M059J (cell line): ENCODE results near the gene RIC3. TPM values are rescaled to one million over a fixed set of nuclear protein-coding genes. Genes with fewer than 3 reads are reported as not detected.

ENCODE experiments used
- total RNA-seq: library from RNA; depleted of rRNA; stranded (reverse); fragments of >200 nt; shearing (Covaris generic); gene quantifications from 2 replicates; pipeline ENCODE4 v1.2.3, GENCODE V29; 2014; rRNA removed

Gene RIC3
- total RNA-seq, 1 experiment from 2014 or later = 0.32 TPM

Other genes starting within 250 kb of the RIC3 start
- gene OR10A6, start 237.8 kb downstream of the RIC3 start, total RNA-seq = not detected in 2 replicates
- gene OR10A3, start 227.3 kb downstream of the RIC3 start, total RNA-seq = not detected in 2 replicates
- 0.12 and 2.1 TPM in 2 replicates for gene NLRP10, start 203.6 kb downstream of the RIC3 start, total RNA-seq
- gene EIF3F, start 181.7 kb downstream of the RIC3 start, total RNA-seq = 288 and 321 TPM in 2 replicates
- gene TUB, start 87.8 kb downstream of the RIC3 start, total RNA-seq = 1.1 and 3.0 TPM in 2 replicates
- not detected in 2 replicates for gene LMO1, start 94.9 kb upstream of the RIC3 start, total RNA-seq